Measurements from ENCODE around the gene SCGB1D1.
"Not testable (repeated sequence)": the region's sequence is repeated elsewhere in the genome, so short reads cannot be mapped to it uniquely, and the experiment has no call there.

GRCh38 chr11:62195010-62195409 lies 5.0 kb downstream of the SCGB1D1 start:
- not testable (repeated sequence) for TF ChIP-seq TEAD4 (IDR thresholded peaks at IDR 0.05; ENCODE audit: borderline replicate concordance, insufficient read depth); SMC3 (IDR thresholded peaks at IDR 0.05; ENCODE audit: low read depth, low read length); CTCF (IDR thresholded peaks at IDR 0.05); RAD21 (IDR thresholded peaks at IDR 0.05; ENCODE audit: low read length); POLR2AphosphoS5 (IDR thresholded peaks at IDR 0.05; ENCODE audit: low read depth, low read length); ZBTB33 (IDR thresholded peaks at IDR 0.05; ENCODE audit: borderline replicate concordance, low read depth); SIN3A (IDR thresholded peaks at IDR 0.05; ENCODE audit: borderline replicate concordance, low read depth, low read length); RCOR1 (IDR thresholded peaks at IDR 0.05; ENCODE audit: low read length); TAF1 (IDR thresholded peaks at IDR 0.05; ENCODE audit: borderline replicate concordance, low read depth, low read length); JUND (IDR thresholded peaks at IDR 0.05)
